ENCODE data around the gene SHISA9. TPM values are rescaled to one million over a fixed set of nuclear protein-coding genes. Genes with fewer than 3 reads are reported as not detected.

SHISA9 gene
- total RNA-seq, 1 donor from 2014 or later, result not detected

GRCh38 chr16:13150181-13150885, 248.9 kb downstream of the SHISA9 start:
- TF ChIP-seq, protein P1, sequence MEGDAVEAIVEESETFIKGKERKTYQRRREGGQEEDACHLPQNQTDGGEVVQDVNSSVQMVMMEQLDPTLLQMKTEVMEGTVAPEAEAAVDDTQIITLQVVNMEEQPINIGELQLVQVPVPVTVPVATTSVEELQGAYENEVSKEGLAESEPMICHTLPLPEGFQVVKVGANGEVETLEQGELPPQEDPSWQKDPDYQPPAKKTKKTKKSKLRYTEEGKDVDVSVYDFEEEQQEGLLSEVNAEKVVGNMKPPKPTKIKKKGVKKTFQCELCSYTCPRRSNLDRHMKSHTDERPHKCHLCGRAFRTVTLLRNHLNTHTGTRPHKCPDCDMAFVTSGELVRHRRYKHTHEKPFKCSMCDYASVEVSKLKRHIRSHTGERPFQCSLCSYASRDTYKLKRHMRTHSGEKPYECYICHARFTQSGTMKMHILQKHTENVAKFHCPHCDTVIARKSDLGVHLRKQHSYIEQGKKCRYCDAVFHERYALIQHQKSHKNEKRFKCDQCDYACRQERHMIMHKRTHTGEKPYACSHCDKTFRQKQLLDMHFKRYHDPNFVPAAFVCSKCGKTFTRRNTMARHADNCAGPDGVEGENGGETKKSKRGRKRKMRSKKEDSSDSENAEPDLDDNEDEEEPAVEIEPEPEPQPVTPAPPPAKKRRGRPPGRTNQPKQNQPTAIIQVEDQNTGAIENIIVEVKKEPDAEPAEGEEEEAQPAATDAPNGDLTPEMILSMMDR (IDR thresholded peaks at IDR 0.05), result no peak
- H3K4me1 ChIP-seq, result no peaks in the 10 kb centered on the region
- intact Hi-C loops (cut with DNase I), result no loop called here

GRCh38 chr16:13153696-13154095, 252.3 kb downstream of the SHISA9 start:
- ATAC-seq, result no peak
- H3K27me3 ChIP-seq, result no peaks in the 10 kb centered on the region
- DNase-seq, result no peak
- no peaks in the 10 kb centered on the region for H3K9me3 ChIP-seq
- intact Hi-C loops (cut with DNase I), result no loop called here
- H3K4me3 ChIP-seq, result no peak overlapping the region
- no peaks in the 10 kb centered on the region for H3K36me3 ChIP-seq
- TF ChIP-seq, protein P1 (IDR thresholded peaks at IDR 0.05), result no peak
- no peaks in the 10 kb centered on the region for H3K4me1 ChIP-seq
- H3K27ac ChIP-seq, result no peak overlapping the region

More at GRCh38 chr16:13150181-13150885, 248.9 kb downstream of the SHISA9 start:
- Histone ChIP-seq H3K27ac (no peak overlapping the region), H3K4me3 (no peak overlapping the region), H3K36me3 (no peaks in the 10 kb centered on the region), H3K9me3 (no peaks in the 10 kb centered on the region), H3K27me3 (no peaks in the 10 kb centered on the region)
- ATAC-seq (no peak), DNase-seq (no peak)

DNA sequence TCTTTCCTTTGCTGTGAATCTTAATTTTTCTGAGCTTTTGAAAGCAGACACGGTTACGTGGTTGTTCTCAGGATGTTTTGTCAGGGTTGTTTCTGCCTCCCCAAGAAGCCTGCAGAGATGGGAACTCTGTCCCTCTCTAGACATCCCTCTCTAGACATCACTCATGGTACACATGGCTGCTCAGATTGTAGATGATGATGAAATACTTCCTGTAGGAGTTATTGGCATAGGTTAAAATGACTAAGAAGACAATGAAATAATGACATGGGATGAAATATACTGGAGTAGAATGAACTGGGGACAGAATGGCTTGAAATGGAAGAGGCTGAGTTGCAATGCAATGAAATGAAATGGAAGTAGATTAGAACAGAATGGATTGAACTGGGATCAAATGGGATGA, 253.4 kb downstream of the SHISA9 start:
- DNase-seq, result no peak
- TF ChIP-seq, protein P1 (IDR thresholded peaks at IDR 0.05), result no peak

GRCh38 chr16:13155377-13155776, 254.0 kb downstream of the SHISA9 start:
- TF ChIP-seq, protein P1 (IDR thresholded peaks at IDR 0.05), result no peak
- DNase-seq (no peak), ATAC-seq (no peak)
- Histone ChIP-seq H3K4me3 (no peak overlapping the region), H3K4me1 (no peaks in the 10 kb centered on the region), H3K9me3 (no peaks in the 10 kb centered on the region), H3K27ac (no peak overlapping the region), H3K27me3 (no peaks in the 10 kb centered on the region), H3K36me3 (no peaks in the 10 kb centered on the region)
- intact Hi-C loops (cut with DNase I), result no loop called here

More for the DNA sequence above, 253.4 kb downstream of the SHISA9 start:
- no peak for ATAC-seq
- H3K27ac ChIP-seq, result no peak overlapping the region
- no peaks in the 10 kb centered on the region for H3K36me3 ChIP-seq
- H3K4me3 ChIP-seq, result no peak overlapping the region
- H3K27me3 ChIP-seq, result no peaks in the 10 kb centered on the region
- H3K4me1 ChIP-seq, result no peaks in the 10 kb centered on the region
- no peaks in the 10 kb centered on the region for H3K9me3 ChIP-seq
- intact Hi-C loops (cut with DNase I), result no loop called here

GRCh38 chr16:13155780-13156179, 254.4 kb downstream of the SHISA9 start:
- no peaks in the 10 kb centered on the region for H3K4me1 ChIP-seq
- no peak for ATAC-seq
- no peaks in the 10 kb centered on the region for H3K36me3 ChIP-seq
- intact Hi-C loops (cut with DNase I), result no loop called here
- no peak overlapping the region for H3K27ac ChIP-seq
- H3K4me3 ChIP-seq, result no peak overlapping the region
- H3K9me3 ChIP-seq, result no peaks in the 10 kb centered on the region
- no peaks in the 10 kb centered on the region for H3K27me3 ChIP-seq
- DNase-seq, result no peak
- TF ChIP-seq, protein P1 (IDR thresholded peaks at IDR 0.05), result no peak

All from upper lobe of right lung (tissue), 1 donor.